GM10248 (cell line): ENCODE measurements around the gene CRNN.

Source experiments
- CTCF ChIA-PET: fragments of 300-600 bp; sonication (Branson Sonifier 250); formaldehyde crosslinking; extraction: SDS; loops from one replicate; lab custom pipeline; 2021; ENCODE audit warnings: antibody characterized with exemption; lab: Yijun Ruan, JAX
- POLR2A ChIA-PET: fragments of 350-650 bp; sonication (Branson Sonifier 250); formaldehyde crosslinking; extraction: SDS; loops from one replicate; lab custom pipeline; 2020; ENCODE audit warnings: antibody characterized with exemption; lab: Yijun Ruan, JAX
- DNase-seq: peaks from one replicate; pipeline ENCODE4 v3.0.0; 2012; ENCODE audit errors: extremely low spot score
- TF ChIP-seq, protein P1 (sequence below): IDR thresholded peaks from 2 replicates; pipeline ENCODE4 v1.5.1; 2012; ENCODE audit warnings: mild to moderate bottlenecking, low read depth; ENCODE audit errors: extremely low read depth, missing control alignments, control extremely low read depth

The CRNN gene

DNA sequence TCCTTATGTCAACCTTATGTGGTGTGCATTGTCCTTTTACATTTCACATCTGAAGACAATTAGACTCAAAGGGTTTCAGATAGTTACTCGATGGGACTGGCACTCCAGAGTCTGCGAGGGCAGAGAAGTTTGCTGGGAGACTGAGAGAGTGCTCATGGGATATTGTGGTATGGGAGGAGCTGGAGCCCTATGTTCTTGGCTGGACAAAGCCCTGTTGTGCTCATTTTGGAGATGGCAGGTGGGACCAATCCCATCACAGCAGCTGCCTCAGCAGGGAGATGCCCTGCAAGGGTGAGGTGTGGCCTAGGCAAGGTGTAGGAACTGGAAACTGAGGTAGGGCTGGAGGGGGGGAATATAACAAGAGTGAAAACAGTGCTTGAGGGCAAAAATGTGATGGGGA is 43.5 kb upstream of the CRNN start:
- ChIA-PET POLR2A (no interaction called here), CTCF (interaction anchor here (0.8 to 3.6 kb wide), 35 partner anchors 10 to 510 kb away, joined by 3 to 159 read pairs (median 7); partner anchors contain the start of genes CRNN, RPTN and S100A11)
- no peak for DNase-seq
- TF ChIP-seq, protein P1, sequence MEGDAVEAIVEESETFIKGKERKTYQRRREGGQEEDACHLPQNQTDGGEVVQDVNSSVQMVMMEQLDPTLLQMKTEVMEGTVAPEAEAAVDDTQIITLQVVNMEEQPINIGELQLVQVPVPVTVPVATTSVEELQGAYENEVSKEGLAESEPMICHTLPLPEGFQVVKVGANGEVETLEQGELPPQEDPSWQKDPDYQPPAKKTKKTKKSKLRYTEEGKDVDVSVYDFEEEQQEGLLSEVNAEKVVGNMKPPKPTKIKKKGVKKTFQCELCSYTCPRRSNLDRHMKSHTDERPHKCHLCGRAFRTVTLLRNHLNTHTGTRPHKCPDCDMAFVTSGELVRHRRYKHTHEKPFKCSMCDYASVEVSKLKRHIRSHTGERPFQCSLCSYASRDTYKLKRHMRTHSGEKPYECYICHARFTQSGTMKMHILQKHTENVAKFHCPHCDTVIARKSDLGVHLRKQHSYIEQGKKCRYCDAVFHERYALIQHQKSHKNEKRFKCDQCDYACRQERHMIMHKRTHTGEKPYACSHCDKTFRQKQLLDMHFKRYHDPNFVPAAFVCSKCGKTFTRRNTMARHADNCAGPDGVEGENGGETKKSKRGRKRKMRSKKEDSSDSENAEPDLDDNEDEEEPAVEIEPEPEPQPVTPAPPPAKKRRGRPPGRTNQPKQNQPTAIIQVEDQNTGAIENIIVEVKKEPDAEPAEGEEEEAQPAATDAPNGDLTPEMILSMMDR = no peak

DNA sequence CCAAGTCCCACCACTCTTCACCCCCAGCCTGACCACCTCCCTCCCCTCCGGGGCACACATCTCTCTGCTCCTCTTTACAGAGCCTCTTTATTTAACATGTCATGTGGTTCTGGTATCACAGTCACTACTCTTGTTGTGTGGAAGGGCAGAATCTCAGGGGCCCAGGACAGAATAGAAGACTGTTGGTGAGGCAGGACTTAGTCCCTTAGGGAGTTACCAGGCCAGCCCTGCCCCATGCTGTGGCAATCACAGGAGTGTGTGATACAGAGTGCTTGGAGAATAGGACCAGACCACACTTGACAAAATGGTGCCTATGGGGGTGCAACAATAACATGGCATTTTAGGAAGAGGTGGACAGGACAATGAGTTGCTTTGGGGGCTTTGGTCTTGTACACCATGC is 43.0 kb upstream of the CRNN start:
- DNase-seq = no peak
- CTCF ChIA-PET = interaction anchor here (1.4 to 3.6 kb wide), 4 partner anchors 16 to 271 kb away, joined by 3 to 159 read pairs (median 17); no protein-coding TSS in a partner anchor
- POLR2A ChIA-PET = no interaction called here
- TF ChIP-seq, protein P1 = no peak

- POLR2A ChIA-PET = no interaction called here
- CTCF ChIA-PET = no interaction called here
- DNase-seq = no peak
- TF ChIP-seq, protein P1 = peak; percentile 21
These were observed 37.2 kb upstream of the CRNN start for GRCh38 chr1:152451254-152451653.

GRCh38 chr1:152449661-152450060 is 35.6 kb upstream of the CRNN start:
- TF ChIP-seq, protein P1 = no peak
- DNase-seq = no peak
- CTCF ChIA-PET = interaction anchor here (1.7 to 6.2 kb wide), 3 partner anchors 9 to 261 kb away, joined by 7 to 70 read pairs (median 10); no protein-coding TSS in a partner anchor
- POLR2A ChIA-PET = no interaction called here

GRCh38 chr1:152448496-152448895 is 34.4 kb upstream of the CRNN start:
- POLR2A ChIA-PET = no interaction called here
- CTCF ChIA-PET = interaction anchor here (0.8 to 6.2 kb wide), 6 partner anchors 8 to 298 kb away, joined by 3 to 70 read pairs (median 6); no protein-coding TSS in a partner anchor
- TF ChIP-seq, protein P1 = no peak
- DNase-seq = no peak

DNA sequence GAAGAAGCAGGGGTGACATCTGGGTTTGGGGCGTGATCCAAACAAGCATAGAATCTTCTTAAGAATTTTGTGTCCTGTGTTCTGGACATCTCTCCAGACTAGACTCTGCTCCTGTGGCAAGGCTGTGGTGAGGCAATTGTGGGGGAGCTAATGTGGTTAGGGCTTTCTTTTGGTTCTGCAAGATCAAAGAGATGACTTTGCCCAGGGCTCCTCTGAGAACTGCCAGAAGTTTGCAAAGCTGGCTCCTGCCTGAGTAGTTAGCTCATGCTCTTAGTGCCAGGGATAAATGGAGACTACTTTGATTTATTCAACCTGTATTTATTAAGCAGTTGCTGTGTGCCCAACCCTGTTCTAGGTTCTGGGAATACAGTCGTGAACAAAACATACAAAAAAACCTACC is 34.0 kb upstream of the CRNN start:
- TF ChIP-seq, protein P1 = no peak
- DNase-seq = no peak
- POLR2A ChIA-PET = no interaction called here
- CTCF ChIA-PET = interaction anchor here (1.0 to 6.2 kb wide), 4 partner anchors 11 to 297 kb away, joined by 3 to 70 read pairs (median 7); no protein-coding TSS in a partner anchor
